Stimulated activated CD4-positive, alpha-beta T cell treated with anti-CD3 and anti-CD28 coated beads, Interleukin-12 subunit alpha, Interleukin-12 subunit beta, amount 100 ng/mL, for 48 hours (primary cell): Measurements from ENCODE around the gene CDK14.
"Not testable (repeated sequence)": the region's sequence is repeated elsewhere in the genome, so short reads cannot be mapped to it uniquely, and the experiment has no call there.

Source experiments
- DNase-seq, 3 donors: peaks; one replicate each; pipeline ENCODE4 v3.0.0-alpha.2; 2020; ENCODE audit warnings: low read depth in 2 of 3, low spot score in 1 of 3

The CDK14 gene

DNA sequence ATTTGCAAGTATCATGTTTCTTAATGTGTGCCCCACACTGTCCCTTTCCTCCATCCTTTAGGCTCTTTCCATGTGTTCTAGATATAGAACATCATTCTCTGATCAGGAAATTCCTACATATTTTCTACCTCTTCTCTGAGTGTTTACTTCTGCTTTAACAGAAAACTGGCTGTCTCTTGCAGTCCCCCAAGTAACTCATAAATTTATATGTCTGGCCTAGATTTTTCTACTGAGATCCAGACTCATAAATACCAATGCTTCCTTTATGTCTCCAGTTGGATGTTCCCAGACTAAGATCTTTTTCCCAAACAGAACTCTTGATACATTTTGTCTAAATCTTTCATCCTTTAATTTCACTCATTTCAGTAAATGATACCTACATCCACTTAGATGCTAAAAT, 181.8 kb downstream of the CDK14 start:
- no peak for DNase-seq

DNA sequence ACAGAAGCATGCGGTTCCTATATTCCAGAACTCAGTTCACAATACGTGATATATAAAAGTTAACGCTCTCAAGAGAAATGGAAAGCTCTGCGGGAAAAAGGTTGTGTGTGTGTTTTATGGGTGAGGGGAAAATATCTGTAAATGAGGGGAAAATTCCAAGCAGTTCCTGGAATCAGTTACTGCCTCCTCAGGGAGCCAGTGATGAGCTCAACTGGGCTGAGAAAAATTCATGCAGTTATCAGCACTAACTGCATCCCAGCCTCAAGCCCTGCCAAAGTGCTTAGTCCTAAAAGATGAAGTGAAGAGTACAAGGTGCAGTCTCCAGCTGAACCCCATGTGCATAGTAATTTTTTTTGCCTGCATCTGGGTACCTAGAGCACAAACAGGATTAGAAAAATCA, 191.9 kb downstream of the CDK14 start:
- no peak for DNase-seq

DNA sequence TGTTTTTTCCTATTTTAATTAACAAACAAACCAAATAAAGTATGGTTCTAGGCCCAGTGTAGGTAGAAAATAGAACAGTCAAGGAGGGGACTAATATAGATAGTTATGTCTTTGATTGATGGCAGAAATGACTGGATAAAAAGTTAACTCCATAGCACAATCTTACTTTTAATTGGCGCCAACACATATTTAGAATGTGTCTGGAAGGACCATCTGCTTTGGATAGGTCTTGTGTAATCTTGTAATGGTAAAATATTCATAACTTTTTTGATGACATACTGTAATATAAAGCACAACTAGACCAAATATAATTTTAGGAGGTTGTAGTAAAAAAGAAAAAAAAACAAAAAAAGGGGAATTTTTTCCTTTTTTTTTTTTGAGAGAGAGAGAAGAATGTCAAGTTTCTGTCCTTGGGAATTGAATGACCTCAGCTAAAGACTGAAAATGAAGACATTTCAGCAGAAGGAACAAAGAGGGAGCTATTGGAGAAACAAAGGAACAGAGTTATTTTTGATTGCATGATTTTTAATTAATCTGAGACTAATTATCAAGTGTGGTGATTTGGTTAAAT, 193.7 kb downstream of the CDK14 start:
- DNase-seq, result no peak

DNA sequence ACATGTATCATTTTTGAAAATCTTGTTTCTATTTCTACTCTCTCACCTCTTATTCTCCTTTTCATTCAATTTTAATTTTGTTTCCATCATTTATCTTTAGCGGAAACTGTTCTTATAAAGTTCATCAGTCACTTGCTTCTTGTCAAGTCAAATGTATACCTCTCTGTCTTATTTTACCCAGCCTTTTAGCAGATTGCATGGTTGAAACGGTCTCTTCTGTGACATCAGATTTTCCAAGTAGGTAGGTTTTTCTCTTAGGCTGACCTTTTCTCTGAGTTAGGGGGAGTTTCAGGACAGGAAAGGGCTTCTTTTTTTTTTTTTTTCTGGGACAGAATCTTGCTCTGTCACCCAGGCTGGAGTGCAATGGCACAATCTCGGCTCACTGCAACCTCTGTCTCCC, 195.5 kb downstream of the CDK14 start:
- DNase-seq, result no peak

DNA sequence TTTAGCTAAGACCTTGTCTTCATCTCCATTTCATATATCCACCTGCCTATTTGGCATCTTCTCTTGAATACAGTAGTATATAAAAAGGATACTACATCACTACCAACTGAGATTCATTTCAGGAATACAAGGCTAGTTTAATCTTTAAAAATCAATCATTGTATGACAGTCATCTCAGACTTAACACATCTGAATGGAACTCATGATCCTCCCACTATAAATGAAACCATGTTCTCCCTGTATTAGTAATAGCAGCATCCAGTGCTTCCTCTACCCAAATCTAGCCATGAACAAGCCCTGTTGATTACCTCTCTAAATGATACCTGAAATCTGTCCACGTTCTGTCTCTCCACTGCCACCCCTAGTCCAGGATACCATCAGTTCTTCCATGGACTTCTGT, 196.2 kb downstream of the CDK14 start:
- DNase-seq, result no peak

DNA sequence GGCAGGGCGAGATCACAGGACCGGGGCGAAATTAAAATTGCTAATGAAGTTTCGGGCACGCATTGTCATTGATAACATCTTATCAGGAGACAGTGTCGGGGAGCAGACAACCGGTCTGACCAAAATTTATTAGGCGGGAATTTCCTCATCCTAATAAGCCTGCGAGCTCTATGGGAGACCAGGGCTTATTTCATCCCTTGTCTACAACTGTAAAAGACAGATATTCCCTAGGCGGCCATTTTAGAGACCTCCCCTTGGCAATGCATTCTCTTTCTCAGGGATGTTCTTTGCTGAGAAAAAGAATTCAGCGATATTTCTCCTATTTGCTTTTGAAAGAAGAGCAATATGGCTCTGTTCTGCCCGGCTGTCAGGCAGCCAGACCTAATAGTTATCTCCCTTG, 198.1 kb downstream of the CDK14 start:
- DNase-seq, result not testable (repeated sequence)

DNA sequence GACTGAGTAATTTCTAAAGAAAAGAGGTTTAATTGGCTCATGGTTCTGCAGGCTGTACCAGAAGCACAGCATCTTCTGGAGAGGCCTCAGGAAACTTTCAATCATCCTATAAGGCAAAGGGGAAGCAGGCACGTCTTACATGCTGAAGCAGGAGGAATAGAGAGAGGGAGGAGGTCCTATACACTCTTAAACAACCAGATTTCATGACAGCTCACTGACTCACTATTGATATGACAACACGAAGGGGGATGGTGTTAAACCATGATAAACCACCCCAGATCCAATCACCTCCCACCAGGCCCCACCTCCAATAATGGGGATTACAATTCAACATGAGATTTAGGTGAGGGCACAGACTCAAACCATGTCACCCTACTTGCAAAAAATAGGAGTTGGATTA, 201.5 kb downstream of the CDK14 start:
- DNase-seq, result no peak

DNA sequence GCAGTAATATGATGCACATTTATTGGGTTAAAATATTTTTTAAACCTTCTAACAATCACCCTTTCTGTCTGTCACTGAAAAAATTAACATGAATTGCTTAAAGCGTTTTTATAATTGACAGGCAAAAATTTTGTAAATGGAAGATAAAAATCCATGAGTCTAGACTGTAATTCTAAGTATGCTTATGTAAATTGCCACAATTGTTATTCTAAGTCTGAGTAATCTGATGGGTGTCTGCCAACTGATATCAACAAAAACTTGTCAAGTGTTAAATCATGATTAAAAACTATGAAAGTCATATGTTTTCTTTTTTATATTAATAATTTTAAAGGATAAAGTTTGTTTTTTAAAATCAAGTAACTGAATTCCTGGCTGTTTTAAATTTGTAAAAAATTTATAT, 208.2 kb downstream of the CDK14 start:
- no peak for DNase-seq

DNA sequence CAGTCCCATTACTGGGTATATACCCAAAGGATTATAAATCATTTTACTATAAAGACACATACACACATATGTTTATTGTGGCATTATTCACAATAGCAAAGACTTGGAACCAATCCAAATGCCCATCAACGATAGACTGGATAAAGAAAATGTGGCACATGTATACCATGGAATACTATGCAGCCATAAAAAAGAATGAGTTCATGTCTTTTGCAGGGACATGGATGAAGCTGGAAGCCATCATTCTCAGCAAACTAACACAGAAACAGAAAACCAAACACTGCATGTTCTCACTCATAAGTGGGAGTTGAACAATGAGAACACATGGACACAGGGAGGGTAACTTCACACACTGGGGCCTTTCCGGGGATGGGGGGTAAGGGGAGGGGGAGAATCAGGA, 219.4 kb downstream of the CDK14 start:
- not testable (repeated sequence) for DNase-seq

DNA sequence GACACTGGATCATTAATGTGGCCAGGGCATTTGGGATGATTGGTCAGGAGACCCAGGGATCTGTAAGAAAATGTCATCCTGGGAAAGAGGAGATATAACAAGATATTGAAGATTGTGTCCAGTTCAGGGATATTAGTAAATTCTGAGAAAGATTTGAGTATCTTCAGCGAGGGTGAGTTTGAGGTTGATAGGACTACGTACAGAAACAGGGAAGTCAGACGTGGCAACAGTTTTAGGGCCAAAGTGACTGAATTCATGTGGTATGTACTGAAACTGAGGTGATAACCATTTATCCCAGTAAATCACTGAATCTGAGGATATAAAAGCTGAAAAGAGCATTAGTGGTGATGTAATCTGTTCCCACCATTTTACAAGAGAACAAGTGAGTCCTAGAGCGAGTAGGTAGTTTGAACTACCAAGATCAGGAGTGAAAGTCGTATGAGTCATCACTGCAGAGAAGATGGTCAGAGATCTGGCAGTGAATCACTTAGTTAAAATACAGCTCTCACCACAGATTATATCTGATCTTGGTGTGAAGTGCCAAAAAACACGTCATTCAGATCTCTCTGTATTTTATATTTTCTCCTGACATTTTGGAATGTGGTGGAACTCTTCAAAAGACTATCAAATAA, 220.5 kb downstream of the CDK14 start:
- no peak for DNase-seq

DNA sequence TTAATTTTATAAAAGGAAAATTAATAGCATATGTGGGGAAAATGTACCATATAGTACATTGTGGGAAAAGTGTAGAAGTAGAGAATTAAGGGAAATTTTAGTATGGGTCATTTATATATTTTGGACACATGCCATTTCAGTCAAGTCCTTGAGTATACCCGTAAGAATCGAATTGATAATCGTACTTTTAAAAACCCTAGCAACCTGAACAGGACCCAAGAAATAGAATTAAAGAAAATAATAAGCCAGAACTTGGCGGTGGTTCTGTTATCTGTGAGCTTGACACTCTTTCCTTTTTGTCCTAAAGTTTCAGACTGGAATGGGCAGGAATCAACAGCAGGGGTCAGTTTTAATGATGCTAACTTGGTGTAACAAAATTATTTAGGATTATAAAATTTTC, 221.0 kb downstream of the CDK14 start:
- DNase-seq, result no peak

DNA sequence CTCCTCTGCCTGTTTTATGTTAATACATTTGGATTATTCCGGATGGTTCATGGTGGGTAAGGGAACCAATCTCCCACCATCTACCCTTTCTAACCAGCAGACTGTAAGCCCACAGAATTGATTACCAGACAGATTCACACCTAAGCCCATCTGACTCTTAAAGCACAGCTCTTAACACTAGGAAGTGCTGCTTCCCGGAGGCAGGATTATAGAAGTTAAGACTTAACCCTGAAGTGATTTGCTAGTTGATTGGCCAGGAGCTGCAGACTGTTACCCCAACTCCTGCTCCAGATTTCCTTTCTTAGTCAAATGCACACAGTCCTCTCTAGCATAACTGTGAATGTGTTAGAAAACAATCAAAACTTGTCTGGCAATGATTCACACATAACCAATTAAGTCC, 221.7 kb downstream of the CDK14 start:
- no peak for DNase-seq

DNA sequence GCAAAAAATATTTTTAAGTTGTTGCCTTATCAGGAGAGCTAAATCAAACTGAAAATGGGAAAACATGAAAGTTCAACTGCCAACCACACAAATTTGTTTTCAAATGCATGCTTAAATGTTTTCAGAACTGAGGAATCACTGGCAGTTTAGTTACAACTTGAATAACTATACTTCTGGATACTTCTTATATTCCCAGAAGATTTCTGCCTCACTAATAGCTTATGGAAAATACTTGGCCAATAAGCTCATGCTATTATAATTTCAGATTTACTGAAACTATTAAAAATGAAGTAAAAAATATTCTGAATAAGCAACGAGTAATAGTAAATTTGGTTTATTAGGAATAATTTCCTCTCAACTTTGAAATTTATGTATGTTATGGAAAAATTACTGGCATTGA, 222.2 kb downstream of the CDK14 start:
- no peak for DNase-seq

DNA sequence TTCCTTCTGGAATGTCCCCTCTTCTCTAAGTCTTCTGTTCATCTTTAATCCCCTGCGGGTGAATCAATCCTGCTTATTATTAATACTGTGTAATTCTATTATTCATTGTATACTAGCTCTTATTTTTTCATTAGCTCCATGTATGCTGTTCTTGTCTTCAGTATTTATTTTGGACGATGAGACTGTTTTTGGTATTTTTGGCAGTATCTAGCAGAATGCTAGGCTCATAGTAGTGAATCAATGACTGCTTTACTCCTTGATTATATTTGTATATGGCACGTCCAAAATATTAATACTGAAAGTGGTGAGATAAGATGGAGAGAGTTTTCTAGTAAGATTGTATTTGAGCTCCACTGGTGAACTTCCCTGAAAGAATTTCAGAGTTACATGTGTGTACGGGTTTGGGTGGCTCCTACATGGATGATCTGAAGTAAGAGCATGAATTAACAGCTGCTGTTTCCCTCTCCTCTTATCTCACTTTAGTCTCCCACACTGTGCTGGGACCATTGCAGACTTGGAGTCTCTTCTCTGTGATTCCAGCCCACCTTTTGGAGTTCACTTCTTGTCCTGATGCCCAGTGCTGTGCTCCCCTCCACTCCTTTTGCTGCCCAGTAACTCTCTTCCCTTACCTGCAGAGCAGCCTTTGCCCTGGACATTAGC, 226.0 kb downstream of the CDK14 start:
- no peak for DNase-seq

DNA sequence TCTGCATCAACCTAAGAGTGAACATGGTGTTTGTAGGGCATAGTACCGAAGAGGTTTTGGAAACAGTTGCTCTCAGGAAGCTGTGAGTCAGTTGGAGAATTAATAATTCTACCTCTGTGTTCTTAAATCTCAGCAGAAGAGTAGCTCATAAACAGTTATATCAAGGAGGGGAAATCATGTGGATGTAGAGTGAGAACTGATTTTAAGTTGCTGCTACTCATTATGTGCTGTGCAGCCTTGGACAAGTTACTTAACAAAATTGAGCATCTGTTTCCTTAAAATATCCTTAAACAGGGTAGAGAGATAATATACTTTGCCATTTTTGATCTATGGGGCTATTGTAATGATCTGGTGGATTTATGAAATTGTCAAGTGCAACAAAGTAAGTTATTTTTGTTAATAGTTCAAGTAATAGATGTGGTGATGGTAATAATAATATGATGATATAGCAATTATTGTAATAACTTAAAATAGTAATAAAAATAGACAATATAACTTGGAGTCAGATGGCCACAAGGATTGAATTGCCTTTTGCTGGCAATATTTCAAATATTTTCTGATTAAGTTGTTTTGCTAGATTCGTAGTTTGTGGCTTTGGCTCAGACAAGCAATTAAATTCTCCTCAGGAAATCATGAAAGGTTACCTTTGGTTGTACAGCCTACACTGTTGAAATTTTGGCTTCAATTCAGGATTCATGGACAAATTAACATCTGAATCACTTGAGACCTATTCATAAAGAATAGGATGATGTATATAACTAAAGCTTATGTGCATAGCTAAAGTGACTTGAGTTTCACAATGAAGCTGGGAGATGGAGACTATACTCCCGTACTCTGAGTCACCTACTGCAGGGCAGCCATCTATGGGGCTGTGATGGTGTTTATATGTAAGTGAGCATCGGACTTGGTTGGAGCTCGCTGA, 228.5 kb downstream of the CDK14 start:
- DNase-seq, result no peak

DNA sequence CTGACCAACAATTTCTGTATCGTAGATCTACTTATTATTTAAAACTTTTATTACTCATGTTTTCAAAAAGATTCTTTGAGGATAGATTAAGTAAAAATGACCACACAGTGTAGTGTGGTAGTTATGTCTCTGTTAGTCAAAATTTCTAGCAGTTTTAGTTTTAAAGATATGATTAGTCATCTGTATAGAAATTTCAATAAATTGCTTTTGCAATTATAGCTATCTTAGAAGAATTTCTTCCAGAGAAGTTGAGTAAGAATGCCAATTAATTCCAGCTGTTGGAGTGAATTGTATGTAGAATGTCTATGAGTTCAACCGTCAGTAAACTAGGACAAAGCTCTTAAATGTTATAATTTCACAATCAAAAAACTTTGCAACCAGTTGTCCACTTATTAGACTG, 229.7 kb downstream of the CDK14 start:
- DNase-seq, result no peak

DNA sequence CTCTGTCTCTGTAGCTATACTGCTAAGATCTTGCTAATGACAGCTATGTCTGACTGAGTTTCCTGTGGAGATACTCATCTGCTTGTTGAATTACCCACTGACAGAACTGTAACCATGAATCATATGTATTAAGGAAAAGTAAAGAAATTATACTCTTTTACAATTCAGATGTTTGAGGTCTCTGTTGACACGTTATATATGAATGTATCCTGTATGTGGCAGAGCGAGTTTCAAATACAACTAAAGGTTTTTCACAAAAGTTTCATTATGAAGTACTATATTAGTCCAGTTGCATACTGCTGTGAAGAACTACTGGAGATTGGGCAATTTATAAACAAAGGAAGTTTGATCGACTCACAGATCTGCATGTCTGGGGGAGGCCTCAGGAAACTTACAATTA, 232.5 kb downstream of the CDK14 start:
- no peak for DNase-seq

DNA sequence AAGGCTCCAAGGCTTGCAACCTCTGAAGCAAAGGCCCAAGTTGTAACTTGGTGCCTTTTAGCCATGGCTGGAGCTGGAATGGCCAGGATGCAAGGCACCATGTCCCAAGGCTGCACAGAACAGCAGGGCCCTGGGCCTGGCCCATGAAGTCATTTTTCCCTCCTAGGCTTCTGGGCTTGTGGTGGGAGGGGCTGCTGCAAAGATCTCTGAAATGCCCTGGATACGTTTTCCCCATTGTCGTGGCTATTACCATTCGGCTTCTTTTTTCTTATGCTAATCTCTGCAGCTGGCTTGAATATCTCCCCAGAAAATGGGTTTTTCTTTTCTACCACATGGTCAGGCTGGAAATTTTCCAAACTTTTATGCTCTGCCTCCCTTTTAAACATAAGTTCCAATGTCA, 234.2 kb downstream of the CDK14 start:
- no peak for DNase-seq

DNA sequence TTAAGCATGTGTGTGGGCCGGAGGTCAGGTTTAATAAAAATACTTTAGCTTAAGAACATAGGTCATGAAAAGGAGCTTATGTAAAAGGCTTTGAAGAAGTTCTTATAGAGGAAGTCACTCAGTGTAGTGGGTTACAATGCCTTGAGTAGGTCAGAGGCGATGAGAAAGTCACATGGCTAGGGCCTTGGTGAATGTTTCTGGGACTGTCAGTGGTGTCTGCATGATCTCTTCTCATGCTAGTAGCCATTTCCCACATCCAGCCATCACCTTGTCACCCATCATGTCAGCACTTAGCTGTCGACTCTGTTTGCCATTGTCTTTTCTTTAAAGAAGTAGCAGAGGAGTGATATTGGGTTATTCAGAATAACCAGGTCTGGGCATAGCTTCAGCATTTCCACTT, 236.6 kb downstream of the CDK14 start:
- no peak for DNase-seq

DNA sequence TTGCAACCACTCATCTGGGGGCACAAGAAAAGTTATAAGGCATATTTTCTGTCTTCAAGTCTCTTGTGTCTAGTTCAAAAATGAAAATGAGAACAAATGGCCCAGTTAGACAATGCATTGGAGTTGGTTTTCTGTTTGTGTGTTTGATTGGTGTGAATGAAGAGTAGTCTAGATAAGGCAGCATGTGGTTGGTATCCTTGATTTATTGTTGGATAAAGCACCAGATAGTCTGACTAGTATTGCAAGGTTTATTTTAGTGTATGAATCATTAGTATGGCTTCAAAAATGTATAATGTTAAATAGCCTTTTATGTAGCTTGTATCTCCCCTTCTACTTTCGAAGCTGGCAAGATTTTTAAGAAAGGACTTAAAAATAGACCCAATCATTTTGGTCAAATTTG, 237.3 kb downstream of the CDK14 start:
- no peak for DNase-seq

DNA sequence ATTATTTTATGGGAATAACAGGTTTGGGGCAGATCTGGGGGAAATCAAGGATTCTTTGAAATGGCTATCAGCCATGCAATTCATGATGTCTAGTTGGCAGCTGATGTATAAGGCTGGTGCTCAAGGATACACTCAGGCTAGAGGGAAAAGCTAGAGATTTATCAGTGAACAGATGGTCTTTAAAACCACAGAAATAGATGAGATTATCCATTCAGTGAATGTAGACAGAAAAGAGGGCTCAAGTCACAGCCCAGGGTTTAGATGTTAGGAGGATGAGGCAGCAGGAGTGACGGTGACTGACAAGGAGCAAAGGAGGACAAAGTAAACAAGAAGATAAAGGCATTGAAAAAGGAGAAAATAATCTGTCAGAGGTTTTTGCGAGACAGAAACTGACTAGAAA, 238.7 kb downstream of the CDK14 start:
- no peak for DNase-seq

DNA sequence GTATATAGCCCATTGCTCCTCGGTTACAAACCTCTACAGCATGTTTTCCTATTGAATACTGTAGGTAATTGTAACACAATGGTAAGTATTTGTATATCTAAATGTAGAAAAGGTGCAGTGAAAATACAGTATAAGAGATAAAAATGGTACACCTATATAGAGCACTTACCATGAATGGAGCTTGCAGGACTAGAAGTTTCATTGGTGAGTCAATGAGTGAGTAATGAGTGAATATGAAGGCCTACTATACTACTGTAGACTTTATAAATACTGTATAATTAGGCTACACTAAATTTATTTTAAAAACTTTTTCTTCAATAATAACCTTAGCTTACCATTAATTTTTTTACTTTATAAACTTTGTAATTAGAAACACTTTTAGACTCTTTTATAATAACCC, 239.7 kb downstream of the CDK14 start:
- DNase-seq, result no peak
